Thyroid gland (tissue), 4 donors: ENCODE data around the gene CMTR1.

Experiments used
- CTCF ChIP-seq, 6 experiments: fragments of 200-600 bp in 3 of 6; fragments of 450-650 bp in 3 of 6; sonication (generic) in 3 of 6; IDR thresholded peaks; one replicate each; pipeline ENCODE4 v1.5.1; 2016 to 2019; ENCODE audit warnings: antibody characterized with exemption in 6 of 6, mild to moderate bottlenecking in 2 of 6, inconsistent platforms in 1 of 6, moderate library complexity in 1 of 6
- POLR2A ChIP-seq, 2 donors: fragments of 450-650 bp; IDR thresholded peaks; one replicate each; pipeline ENCODE4 v1.6.1; 2017; ENCODE audit warnings: antibody characterized with exemption in 2 of 2, mild to moderate bottlenecking in 2 of 2, moderate library complexity in 1 of 2

GRCh38 chr6:37435816-37436215, 2.8 kb downstream of the CMTR1 start:
- TF ChIP-seq CTCF (IDR thresholded peaks at IDR 0.05) (no peak), POLR2A (IDR thresholded peaks at IDR 0.05) (no peak)
